Neural cell (in vitro differentiated cells): ENCODE measurements around the gene MUC5B. TPM values are rescaled to one million over a fixed set of nuclear protein-coding genes. Genes with fewer than 3 reads are reported as not detected.

Experiments
- H2AFZ ChIP-seq: fragments of 200-600, 300-800 bp; sonication (generic), shearing (Covaris generic); 2 replicates; pipeline ENCODE4 v1.6.0; 2014; ENCODE audit warnings: low read depth, mild to moderate bottlenecking, antibody characterized with exemption, low read length, moderate library complexity
- H3F3A ChIP-seq: fragments of 200-600 bp; shearing (Covaris generic); 2 replicates; pipeline ENCODE4 v1.6.1; 2016; ENCODE audit warnings: mild to moderate bottlenecking, moderate library complexity, mixed read lengths, antibody characterized with exemption, low read length; ENCODE audit not compliant: insufficient read depth, poor library complexity, severe bottlenecking
- H3K27ac ChIP-seq: fragments of 200-600, 300-800 bp; sonication (generic), shearing (Covaris generic); 2 replicates; pipeline ENCODE4 v1.5.1; 2014; ENCODE audit warnings: mild to moderate bottlenecking, low read length, moderate library complexity
- H3K27me3 ChIP-seq: fragments of 300-800, 200-600 bp; sonication (generic), shearing (Covaris generic); 2 replicates; pipeline ENCODE4 v1.6.0; 2014; ENCODE audit warnings: mild to moderate bottlenecking, low read depth, low read length, moderate library complexity; ENCODE audit not compliant: insufficient read depth
- H3K36me3 ChIP-seq: fragments of 300-800, 200-600 bp; sonication (generic), shearing (Covaris generic); 2 replicates; pipeline ENCODE4 v1.5.1; 2014; ENCODE audit warnings: mild to moderate bottlenecking, antibody characterized with exemption, low read length, moderate library complexity; ENCODE audit not compliant: insufficient read depth
- H3K4me2 ChIP-seq: fragments of 300-800, 200-600 bp; sonication (generic), shearing (Covaris generic); 2 replicates; pipeline ENCODE4 v1.6.0; 2014; ENCODE audit warnings: mild to moderate bottlenecking, low read length
- H3K4me3 ChIP-seq: fragments of 300-800, 200-600 bp; sonication (generic), shearing (Covaris generic); 2 replicates; pipeline ENCODE4 v1.5.1; 2014; ENCODE audit warnings: mild to moderate bottlenecking, low read length, moderate library complexity
- H3K79me2 ChIP-seq: fragments of 200-600 bp; shearing (Covaris generic); replicated peaks from 2 replicates; pipeline ENCODE4 v1.6.0; 2014; ENCODE audit warnings: mild to moderate bottlenecking, low read length, moderate library complexity; ENCODE audit not compliant: insufficient read depth
- H3K9ac ChIP-seq: fragments of 300-800, 200-600 bp; sonication (generic), shearing (Covaris generic); 2 replicates; pipeline ENCODE4 v1.6.1; 2016; ENCODE audit warnings: mild to moderate bottlenecking, low read length, mixed read lengths
- H3K9me2 ChIP-seq: fragments of 200-600 bp; shearing (Covaris generic); 2 replicates; pipeline ENCODE4 v1.6.1; 2016; ENCODE audit warnings: mild to moderate bottlenecking, low read length, mixed read lengths; ENCODE audit not compliant: insufficient read depth
- H3K9me3 ChIP-seq: fragments of 200-600, 300-800 bp; sonication (generic), shearing (Covaris generic); 2 replicates; pipeline ENCODE4 v1.6.1; 2016; ENCODE audit warnings: mild to moderate bottlenecking, mixed run types, low read length, moderate library complexity, mixed read lengths
- H4K20me1 ChIP-seq: fragments of 200-600 bp; shearing (Covaris generic); 2 replicates; pipeline ENCODE4 v1.6.1; 2016; ENCODE audit warnings: mild to moderate bottlenecking, mixed run types; ENCODE audit not compliant: insufficient read depth
- CTCF ChIP-seq: fragments of 450-650 bp; IDR thresholded peaks from 2 replicates; pipeline ENCODE4 v1.5.1; 2014; ENCODE audit warnings: antibody characterized with exemption, mild to moderate bottlenecking, moderate library complexity; ENCODE audit not compliant: poor library complexity, severe bottlenecking
- EP300 ChIP-seq: fragments of 450-650 bp; conservative IDR thresholded peaks from 2 replicates; pipeline ENCODE4 v1.6.1; 2014; ENCODE audit warnings: antibody characterized with exemption, mild to moderate bottlenecking, moderate library complexity; ENCODE audit not compliant: poor library complexity, severe bottlenecking
- EZH2 ChIP-seq: fragments of 200-600, 300-800 bp; shearing (Covaris generic), sonication (generic); IDR thresholded peaks from 2 replicates; pipeline ENCODE4 v1.6.1; 2014; ENCODE audit warnings: antibody characterized with exemption, low read length, borderline replicate concordance, mild to moderate bottlenecking; ENCODE audit not compliant: insufficient read depth, poor library complexity, severe bottlenecking
- MXI1 ChIP-seq: fragments of 450-650 bp; conservative IDR thresholded peaks from 2 replicates; pipeline ENCODE4 v1.6.1; 2014; ENCODE audit warnings: antibody characterized with exemption, mild to moderate bottlenecking; ENCODE audit not compliant: poor library complexity, severe bottlenecking
- POLR2AphosphoS5 ChIP-seq: IDR thresholded peaks from 2 replicates; pipeline ENCODE4 v1.6.1; 2012
- RAD21 ChIP-seq: fragments of 450-650 bp; conservative IDR thresholded peaks from 2 replicates; pipeline ENCODE4 v1.6.1; 2014; ENCODE audit warnings: antibody characterized with exemption, mild to moderate bottlenecking, moderate library complexity
- REST ChIP-seq: IDR thresholded peaks from 2 replicates; pipeline ENCODE4 v1.6.1; 2012; ENCODE audit warnings: borderline replicate concordance
- SMC3 ChIP-seq: fragments of 450-650 bp; conservative IDR thresholded peaks from 2 replicates; pipeline ENCODE4 v1.6.1; 2014; ENCODE audit warnings: antibody characterized with exemption, mild to moderate bottlenecking, moderate library complexity; ENCODE audit not compliant: poor library complexity
- TAF1 ChIP-seq: IDR thresholded peaks from 2 replicates; pipeline ENCODE4 v1.6.1; 2012; ENCODE audit warnings: low read depth
- polyA plus RNA-seq: library from polyadenylated mRNA; depleted of rRNA; stranded (reverse); fragments of >200 nt; gene quantifications from 2 replicates; pipeline ENCODE4 v1.2.3, GENCODE V29; 2014

Gene MUC5B
- polyA plus RNA-seq, 1 donor from 2014 or later = not detected

GRCh38 chr11:1280116-1281035, 57.5 kb downstream of the MUC5B start:
- H3K9ac ChIP-seq = no peak overlapping the region
- H3K9me3 ChIP-seq = no peaks in the 10 kb centered on the region
- H3K4me2 ChIP-seq = no peak overlapping the region
- H4K20me1 ChIP-seq = no peaks in the 10 kb centered on the region
- no peak overlapping the region for H2AFZ ChIP-seq
- no peaks in the 10 kb centered on the region for H3K36me3 ChIP-seq
- H3K9me2 ChIP-seq = no peaks in the 10 kb centered on the region
- H3K27ac ChIP-seq = no peak overlapping the region
- H3K27me3 ChIP-seq = no peaks in the 10 kb centered on the region
- no peak overlapping the region for H3K4me3 ChIP-seq
- TF ChIP-seq CTCF (no peak), TAF1 (no peak), RAD21 (no peak)
- no peaks in the 10 kb centered on the region for H3K79me2 ChIP-seq
- H3F3A ChIP-seq = no peaks in the 10 kb centered on the region

GRCh38 chr11:1281326-1281973, 58.6 kb downstream of the MUC5B start:
- Histone ChIP-seq H3K4me2 (no peak overlapping the region), H3K4me3 (no peak overlapping the region), H4K20me1 (no peaks in the 10 kb centered on the region), H3K27ac (no peak overlapping the region), H3K9ac (no peak overlapping the region), H3K9me2 (no peaks in the 10 kb centered on the region), H3K79me2 (no peaks in the 10 kb centered on the region), H3K9me3 (no peaks in the 10 kb centered on the region), H3F3A (no peaks in the 10 kb centered on the region), H2AFZ (no peak overlapping the region), H3K36me3 (no peaks in the 10 kb centered on the region), H3K27me3 (no peaks in the 10 kb centered on the region)
- TF ChIP-seq REST (no peak), EP300 (no peak), POLR2AphosphoS5 (no peak), EZH2 (no peak), RAD21 (no peak), CTCF (no peak), TAF1 (no peak), MXI1 (no peak), SMC3 (no peak)
